Fibroblast of mammary gland (primary cell): Measurements from ENCODE around the gene GPER1.

Source experiments
- DNase-seq: peaks from one replicate; pipeline ENCODE4 v3.0.0-alpha.2; 2010; ENCODE audit warnings: low read depth
- H3K4me3 ChIP-seq: 2 replicates; pipeline ENCODE4 v1.5.1; 2011; ENCODE audit warnings: low read depth, mild to moderate bottlenecking, low read length, moderate library complexity; ENCODE audit not compliant: control insufficient read depth
- TF ChIP-seq, protein P1 (sequence below): conservative IDR thresholded peaks from 2 replicates; pipeline ENCODE4 v1.5.1; 2011; ENCODE audit warnings: low read depth, low read length, inconsistent platforms; ENCODE audit not compliant: control insufficient read depth, insufficient read depth

GPER1 gene

DNA sequence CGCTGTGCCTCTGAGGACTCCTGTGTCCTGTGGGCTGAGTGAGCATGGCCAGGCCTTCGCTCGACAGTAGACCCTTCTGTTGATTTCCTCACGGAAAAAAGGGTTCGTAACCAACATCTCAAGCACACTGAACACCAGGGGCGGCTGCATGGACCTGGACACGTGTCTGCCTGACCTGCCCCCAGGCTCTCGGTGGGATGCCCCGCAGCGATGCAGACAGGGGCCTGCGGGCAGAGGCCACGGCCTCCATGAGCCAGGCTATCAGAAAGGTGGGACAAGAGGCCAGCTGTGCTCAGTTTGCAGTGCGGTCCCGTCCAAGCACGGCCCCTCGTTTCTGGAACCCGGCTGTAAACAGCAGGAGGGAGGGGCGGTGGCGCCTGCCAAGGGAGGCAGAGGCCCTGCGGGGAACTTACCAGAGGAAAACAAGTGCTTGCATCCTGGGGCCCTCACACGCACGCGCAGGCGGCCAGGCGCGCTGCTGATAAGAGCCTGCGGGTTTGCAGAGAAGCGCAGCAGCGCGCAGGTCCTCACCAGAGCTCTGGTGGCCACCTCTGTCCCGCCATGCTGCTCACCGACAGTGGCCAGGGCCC lies 33.0 kb upstream of the GPER1 start:
- TF ChIP-seq, protein P1, sequence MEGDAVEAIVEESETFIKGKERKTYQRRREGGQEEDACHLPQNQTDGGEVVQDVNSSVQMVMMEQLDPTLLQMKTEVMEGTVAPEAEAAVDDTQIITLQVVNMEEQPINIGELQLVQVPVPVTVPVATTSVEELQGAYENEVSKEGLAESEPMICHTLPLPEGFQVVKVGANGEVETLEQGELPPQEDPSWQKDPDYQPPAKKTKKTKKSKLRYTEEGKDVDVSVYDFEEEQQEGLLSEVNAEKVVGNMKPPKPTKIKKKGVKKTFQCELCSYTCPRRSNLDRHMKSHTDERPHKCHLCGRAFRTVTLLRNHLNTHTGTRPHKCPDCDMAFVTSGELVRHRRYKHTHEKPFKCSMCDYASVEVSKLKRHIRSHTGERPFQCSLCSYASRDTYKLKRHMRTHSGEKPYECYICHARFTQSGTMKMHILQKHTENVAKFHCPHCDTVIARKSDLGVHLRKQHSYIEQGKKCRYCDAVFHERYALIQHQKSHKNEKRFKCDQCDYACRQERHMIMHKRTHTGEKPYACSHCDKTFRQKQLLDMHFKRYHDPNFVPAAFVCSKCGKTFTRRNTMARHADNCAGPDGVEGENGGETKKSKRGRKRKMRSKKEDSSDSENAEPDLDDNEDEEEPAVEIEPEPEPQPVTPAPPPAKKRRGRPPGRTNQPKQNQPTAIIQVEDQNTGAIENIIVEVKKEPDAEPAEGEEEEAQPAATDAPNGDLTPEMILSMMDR = no peak
- DNase-seq = no peak
- H3K4me3 ChIP-seq = no peak overlapping the region

DNA sequence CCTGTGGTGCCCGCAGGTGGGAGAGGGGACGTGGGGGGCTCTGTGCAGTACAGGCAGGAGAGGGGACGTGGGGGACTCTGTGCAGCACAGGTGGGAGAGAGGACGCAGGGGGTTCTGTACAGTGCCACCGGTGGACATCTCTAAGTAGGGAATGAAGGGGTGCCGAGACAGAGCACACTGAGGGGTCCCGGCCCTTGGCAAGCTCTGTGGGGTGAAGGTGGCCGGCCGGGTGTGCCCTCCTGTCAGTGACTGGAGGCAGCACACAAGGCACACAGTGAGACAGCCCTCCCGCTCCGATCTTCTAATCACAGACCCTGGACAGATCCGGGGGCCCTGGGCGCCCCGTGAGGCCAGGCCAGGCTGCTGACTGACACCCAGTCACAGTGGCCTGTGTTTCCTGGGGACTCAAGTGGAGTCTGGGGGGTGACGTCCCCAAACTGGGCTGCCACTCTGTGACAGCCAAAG lies 32.4 kb upstream of the GPER1 start:
- no peak overlapping the region for H3K4me3 ChIP-seq
- no peak for DNase-seq

DNA sequence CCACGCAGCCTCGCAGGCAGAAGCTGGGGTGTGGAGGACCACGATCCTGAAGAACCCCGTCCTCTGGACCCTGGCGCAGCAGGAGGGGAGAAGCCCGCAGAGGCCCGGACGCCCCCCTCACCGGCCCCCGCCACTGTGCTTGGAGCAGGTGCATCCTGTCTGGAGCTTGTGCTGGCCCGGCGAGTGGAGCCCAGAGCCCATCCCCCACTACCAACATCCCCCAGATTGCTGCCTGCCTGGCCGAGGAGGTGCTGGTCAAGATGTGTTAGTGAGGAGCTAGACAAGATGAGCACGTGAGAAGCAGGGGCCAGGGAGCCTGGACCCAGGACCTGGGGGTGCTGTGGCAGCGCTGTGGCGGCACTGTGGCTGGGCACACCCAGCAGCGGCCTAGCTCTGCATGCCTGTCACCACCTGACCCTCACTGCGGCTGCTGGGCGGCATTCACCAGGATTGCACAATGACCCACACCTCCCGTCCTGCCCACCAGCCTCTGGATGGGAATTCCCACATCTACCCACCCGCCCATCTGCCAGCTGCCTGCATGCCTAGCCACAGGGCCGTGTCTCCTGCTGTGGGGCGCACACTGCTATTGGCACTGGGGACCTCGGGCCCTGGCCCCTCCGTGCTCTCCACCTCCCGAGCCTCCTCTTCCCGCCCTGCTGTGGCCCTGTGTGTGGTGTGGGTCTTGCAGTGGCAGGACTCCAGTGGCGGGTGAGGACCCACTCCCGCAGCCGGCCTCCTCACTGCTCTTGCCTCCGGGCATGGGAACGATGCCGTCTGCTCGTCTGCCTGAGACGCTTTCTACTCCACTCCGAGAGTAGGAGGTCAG lies 31.7 kb upstream of the GPER1 start:
- no peak overlapping the region for H3K4me3 ChIP-seq
- DNase-seq = no peak
- TF ChIP-seq, protein P1 = no peak

More for the DNA sequence above, 32.4 kb upstream of the GPER1 start:
- TF ChIP-seq, protein P1 = no peak

DNA sequence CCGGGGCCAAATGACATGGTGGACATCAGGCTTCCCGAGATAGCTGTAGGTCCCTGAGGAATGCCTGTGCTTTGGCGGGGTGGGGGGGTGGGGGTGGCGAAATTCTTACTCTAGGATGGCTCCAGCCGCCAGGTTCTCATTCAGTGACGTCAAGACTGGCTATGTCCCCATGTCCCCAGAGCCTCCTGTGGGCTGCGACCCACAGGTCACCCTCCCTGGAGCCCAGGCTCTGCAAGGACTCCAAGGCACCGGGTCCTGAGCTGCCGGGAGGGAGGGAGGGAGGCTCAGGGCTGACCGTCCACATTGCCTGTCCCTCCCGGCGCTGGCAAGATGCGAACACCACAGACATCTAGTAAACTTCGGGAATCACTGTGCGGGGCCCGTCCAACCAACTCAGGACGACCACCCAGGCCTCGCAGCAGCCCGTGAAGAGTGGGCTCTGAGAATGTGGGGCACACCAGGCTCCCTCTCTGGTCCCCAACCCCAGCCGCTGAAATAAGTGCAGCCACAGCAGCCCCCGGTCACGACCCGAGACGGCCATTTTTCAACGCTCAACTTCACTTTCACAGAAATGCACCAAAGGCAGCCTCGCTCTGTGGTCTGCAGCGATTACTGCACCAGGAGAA lies 31.0 kb upstream of the GPER1 start:
- TF ChIP-seq, protein P1 = no peak
- H3K4me3 ChIP-seq = no peak overlapping the region
- DNase-seq = no peak

DNA sequence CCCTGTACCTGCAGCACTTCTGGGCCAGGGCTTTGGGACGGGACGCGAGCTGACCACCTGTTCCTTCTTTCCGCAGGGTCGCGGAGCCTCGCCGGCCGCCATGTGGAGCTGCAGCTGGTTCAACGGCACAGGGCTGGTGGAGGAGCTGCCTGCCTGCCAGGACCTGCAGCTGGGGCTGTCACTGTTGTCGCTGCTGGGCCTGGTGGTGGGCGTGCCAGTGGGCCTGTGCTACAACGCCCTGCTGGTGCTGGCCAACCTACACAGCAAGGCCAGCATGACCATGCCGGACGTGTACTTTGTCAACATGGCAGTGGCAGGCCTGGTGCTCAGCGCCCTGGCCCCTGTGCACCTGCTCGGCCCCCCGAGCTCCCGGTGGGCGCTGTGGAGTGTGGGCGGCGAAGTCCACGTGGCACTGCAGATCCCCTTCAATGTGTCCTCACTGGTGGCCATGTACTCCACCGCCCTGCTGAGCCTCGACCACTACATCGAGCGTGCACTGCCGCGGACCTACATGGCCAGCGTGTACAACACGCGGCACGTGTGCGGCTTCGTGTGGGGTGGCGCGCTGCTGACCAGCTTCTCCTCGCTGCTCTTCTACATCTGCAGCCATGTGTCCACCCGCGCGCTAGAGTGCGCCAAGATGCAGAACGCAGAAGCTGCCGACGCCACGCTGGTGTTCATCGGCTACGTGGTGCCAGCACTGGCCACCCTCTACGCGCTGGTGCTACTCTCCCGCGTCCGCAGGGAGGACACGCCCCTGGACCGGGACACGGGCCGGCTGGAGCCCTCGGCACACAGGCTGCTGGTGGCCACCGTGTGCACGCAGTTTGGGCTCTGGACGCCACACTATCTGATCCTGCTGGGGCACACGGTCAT lies 30.3 kb upstream of the GPER1 start:
- no peak overlapping the region for H3K4me3 ChIP-seq
- TF ChIP-seq, protein P1 = no peak
- no peak for DNase-seq

DNA sequence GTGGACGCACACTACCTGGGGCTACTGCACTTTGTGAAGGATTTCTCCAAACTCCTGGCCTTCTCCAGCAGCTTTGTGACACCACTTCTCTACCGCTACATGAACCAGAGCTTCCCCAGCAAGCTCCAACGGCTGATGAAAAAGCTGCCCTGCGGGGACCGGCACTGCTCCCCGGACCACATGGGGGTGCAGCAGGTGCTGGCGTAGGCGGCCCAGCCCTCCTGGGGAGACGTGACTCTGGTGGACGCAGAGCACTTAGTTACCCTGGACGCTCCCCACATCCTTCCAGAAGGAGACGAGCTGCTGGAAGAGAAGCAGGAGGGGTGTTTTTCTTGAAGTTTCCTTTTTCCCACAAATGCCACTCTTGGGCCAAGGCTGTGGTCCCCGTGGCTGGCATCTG lies 29.6 kb upstream of the GPER1 start:
- TF ChIP-seq, protein P1 = no peak
- DNase-seq = no peak
- no peak overlapping the region for H3K4me3 ChIP-seq
